ENCODE results near the gene EXD3.

DNA sequence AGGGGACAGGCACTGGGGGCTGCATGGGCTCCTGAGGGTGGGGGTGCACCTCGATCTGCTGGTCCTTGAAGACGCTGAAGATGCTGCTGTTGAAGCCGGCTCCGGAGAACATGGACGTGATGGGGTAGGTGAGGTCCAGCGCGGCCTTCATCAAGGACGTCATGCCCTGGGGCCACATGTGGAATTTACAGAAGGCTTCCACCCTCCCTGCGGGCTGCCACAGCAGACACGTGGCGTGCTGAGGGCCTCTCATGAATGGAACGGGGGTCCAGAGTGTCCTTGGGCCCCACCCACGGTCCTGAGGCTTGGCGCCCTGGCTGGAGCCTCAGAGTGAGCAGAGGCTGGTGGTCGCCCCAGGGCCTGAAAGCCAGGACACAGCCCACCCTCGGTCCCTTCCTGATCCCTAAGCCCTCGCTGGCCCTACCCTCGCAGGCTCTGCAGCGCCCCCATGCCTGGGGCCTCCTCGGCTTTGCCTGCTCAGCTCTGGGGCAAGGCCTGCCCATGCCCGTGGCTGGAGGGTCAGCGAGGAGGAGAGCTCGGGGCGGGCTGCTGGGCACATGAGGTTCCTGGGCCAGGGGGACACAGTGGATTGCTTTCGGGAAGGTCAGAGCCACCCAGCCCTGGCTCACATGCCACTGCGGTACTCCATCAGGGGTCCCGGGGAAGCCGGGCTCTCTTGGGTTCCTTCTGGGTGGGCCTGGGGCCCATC lies 41.5 kb upstream of the EXD3 start:
- TF ChIP-seq, protein P1, sequence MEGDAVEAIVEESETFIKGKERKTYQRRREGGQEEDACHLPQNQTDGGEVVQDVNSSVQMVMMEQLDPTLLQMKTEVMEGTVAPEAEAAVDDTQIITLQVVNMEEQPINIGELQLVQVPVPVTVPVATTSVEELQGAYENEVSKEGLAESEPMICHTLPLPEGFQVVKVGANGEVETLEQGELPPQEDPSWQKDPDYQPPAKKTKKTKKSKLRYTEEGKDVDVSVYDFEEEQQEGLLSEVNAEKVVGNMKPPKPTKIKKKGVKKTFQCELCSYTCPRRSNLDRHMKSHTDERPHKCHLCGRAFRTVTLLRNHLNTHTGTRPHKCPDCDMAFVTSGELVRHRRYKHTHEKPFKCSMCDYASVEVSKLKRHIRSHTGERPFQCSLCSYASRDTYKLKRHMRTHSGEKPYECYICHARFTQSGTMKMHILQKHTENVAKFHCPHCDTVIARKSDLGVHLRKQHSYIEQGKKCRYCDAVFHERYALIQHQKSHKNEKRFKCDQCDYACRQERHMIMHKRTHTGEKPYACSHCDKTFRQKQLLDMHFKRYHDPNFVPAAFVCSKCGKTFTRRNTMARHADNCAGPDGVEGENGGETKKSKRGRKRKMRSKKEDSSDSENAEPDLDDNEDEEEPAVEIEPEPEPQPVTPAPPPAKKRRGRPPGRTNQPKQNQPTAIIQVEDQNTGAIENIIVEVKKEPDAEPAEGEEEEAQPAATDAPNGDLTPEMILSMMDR (IDR thresholded peaks at IDR 0.05), result no peak
- no peak for TF ChIP-seq CHD2 (IDR thresholded peaks at IDR 0.05; ENCODE audit: low read length, partially characterized antibody)
- TF ChIP-seq EP300 (IDR thresholded peaks at IDR 0.05), result no peak
- no peak for TF ChIP-seq NPAS2 (CRISPR knock-in tag; IDR thresholded peaks at IDR 0.05; ENCODE audit: borderline replicate concordance)
